CD8-positive, alpha-beta memory T cell (primary cell): Measurements from ENCODE around the gene SEMA3B. TPM values are rescaled to one million over a fixed set of nuclear protein-coding genes. Genes with fewer than 3 reads are reported as not detected.

Source experiments
- CTCF ChIA-PET: fragments of 350-600 bp; sonication (Branson Sonifier 250); formaldehyde crosslinking; loops from one replicate; lab custom pipeline; 2021; ENCODE audit warnings: antibody characterized with exemption; lab: Charles Lee
- POLR2A ChIA-PET: fragments of 350-600 bp; sonication (Branson Sonifier 250); formaldehyde crosslinking; loops from one replicate; lab custom pipeline; 2021; ENCODE audit warnings: antibody characterized with exemption; lab: Charles Lee
- DNase-seq, 5 donors: peaks; one replicate each; pipeline versions ENCODE4 v3.0.0 to v3.0.0-alpha.2; 2020 to 2022; ENCODE audit warnings: mixed read lengths in 1 of 5
- H3K27ac ChIP-seq: one replicate; pipeline ENCODE4 v1.7.0; 2013; ENCODE audit warnings: low read depth, mild to moderate bottlenecking, low read length, moderate library complexity
- H3K27me3 ChIP-seq: 2 replicates; pipeline ENCODE4 v1.7.0; 2013; ENCODE audit warnings: low read length, mild to moderate bottlenecking; ENCODE audit not compliant: insufficient read depth, poor library complexity, severe bottlenecking
- H3K36me3 ChIP-seq: 2 replicates; pipeline ENCODE4 v1.7.0; 2013; ENCODE audit warnings: mild to moderate bottlenecking, low read length, moderate library complexity; ENCODE audit not compliant: insufficient read depth
- H3K4me1 ChIP-seq: 2 replicates; pipeline ENCODE4 v1.7.0; 2013; ENCODE audit warnings: mild to moderate bottlenecking, low read length, moderate library complexity; ENCODE audit not compliant: insufficient read depth
- H3K4me3 ChIP-seq: 2 replicates; pipeline ENCODE4 v1.7.0; 2013; ENCODE audit warnings: mild to moderate bottlenecking, low read length
- H3K9me3 ChIP-seq: 2 replicates; pipeline ENCODE4 v1.7.0; 2013; ENCODE audit warnings: mild to moderate bottlenecking, low read length
- H3K27ac Mint-ChIP-seq, 8 donors: one replicate each; pipeline ENCODE4 v1.8.0; 2020 to 2021; ENCODE audit warnings: mixed read lengths in 8 of 8, mild to moderate bottlenecking in 6 of 8, inconsistent platforms in 3 of 8, moderate library complexity in 3 of 8
- H3K27me3 Mint-ChIP-seq, 2 donors: one replicate each; pipeline ENCODE4 v1.8.0; 2020 to 2021; ENCODE audit warnings: mixed read lengths in 2 of 2, mild to moderate bottlenecking in 1 of 2, moderate library complexity in 1 of 2
- H3K36me3 Mint-ChIP-seq, 3 donors: one replicate each; pipeline ENCODE4 v1.8.0; 2020 to 2021; ENCODE audit warnings: mixed read lengths in 3 of 3, inconsistent platforms in 1 of 3, mild to moderate bottlenecking in 1 of 3
- H3K4me1 Mint-ChIP-seq, 3 donors: one replicate each; pipeline ENCODE4 v1.8.0; 2020 to 2021; ENCODE audit warnings: mixed read lengths in 3 of 3, inconsistent platforms in 1 of 3, mild to moderate bottlenecking in 1 of 3
- H3K4me3 Mint-ChIP-seq, 7 donors: one replicate each; pipeline ENCODE4 v1.8.0; 2020 to 2021; ENCODE audit warnings: mixed read lengths in 7 of 7, mild to moderate bottlenecking in 6 of 7, moderate library complexity in 4 of 7, inconsistent platforms in 2 of 7
- H3K9me3 Mint-ChIP-seq, 5 donors: one replicate each; pipeline ENCODE4 v1.8.0; 2020 to 2022; ENCODE audit warnings: mixed read lengths in 5 of 5, mild to moderate bottlenecking in 3 of 5, moderate library complexity in 2 of 5, inconsistent platforms in 1 of 5
- polyA plus RNA-seq: library from polyadenylated mRNA; unstranded; fragments of 300-500 nt; fragmentation: Illumina TruSeq; gene quantifications from one replicate; pipeline ENCODE4 v1.2.3, GENCODE V29; 2021
- total RNA-seq, 2 experiments: library from RNA; stranded (reverse); gene quantifications; one replicate each; pipeline ENCODE4 v1.2.3, GENCODE V29; 2021

The SEMA3B gene
- total and polyA plus RNA-seq, 3 experiments from 2014 or later, result 0.22 TPM; not detected in 2

DNA sequence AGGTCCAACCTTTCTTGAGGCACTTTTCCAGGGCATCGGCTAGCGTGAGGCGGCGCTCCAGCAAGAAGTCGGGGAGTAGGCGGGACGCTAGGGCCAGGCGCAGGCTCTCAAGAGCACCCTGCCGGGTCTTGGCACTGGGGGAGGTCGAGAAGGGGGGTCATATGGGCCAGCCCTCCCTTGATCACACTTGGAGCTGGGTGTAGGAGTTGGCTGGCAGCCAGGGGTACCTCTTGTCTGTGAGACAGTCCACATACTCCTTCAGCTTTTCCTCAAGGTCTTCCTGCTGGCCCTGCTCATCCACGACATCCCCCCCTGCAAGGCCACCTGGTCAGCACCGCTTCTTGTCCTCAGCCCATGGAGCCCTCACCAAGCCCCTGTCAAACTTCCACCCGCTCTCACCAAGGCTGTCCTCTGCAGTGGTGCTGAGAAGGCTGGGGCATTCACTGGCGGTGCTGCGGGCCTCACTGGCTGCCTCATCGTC is 21.3 kb downstream of the SEMA3B start:
- Mint-ChIP-seq H3K27me3 (no peaks in the 10 kb centered on the region), H3K27ac (peak overlapping the region in 1 of 8 donors; percentile 82), H3K4me3 (peak overlapping the region in 5 of 7 donors; percentile 20 to 93 (median 55)), H3K36me3 (peaks cover 0 to 46% (median 7%) of the 10 kb centered on the region in 3 donors), H3K9me3 (no peaks in the 10 kb centered on the region), H3K4me1 (peaks cover 13 to 17% (median 16%) of the 10 kb centered on the region in 3 donors)
- ChIA-PET CTCF (interaction anchor here (0.7 kb wide), 1 partner anchor 13 kb away, joined by 3 read pairs; no protein-coding TSS in a partner anchor), POLR2A (no interaction called here)
- H3K4me3 ChIP-seq, result no peak overlapping the region
- DNase-seq, result no peak
- no peak overlapping the region for H3K27ac ChIP-seq
- peaks cover 21% of the 10 kb centered on the region for H3K4me1 ChIP-seq
- no peaks in the 10 kb centered on the region for H3K9me3 ChIP-seq
- no peaks in the 10 kb centered on the region for H3K27me3 ChIP-seq
- peaks cover 6% of the 10 kb centered on the region for H3K36me3 ChIP-seq

DNA sequence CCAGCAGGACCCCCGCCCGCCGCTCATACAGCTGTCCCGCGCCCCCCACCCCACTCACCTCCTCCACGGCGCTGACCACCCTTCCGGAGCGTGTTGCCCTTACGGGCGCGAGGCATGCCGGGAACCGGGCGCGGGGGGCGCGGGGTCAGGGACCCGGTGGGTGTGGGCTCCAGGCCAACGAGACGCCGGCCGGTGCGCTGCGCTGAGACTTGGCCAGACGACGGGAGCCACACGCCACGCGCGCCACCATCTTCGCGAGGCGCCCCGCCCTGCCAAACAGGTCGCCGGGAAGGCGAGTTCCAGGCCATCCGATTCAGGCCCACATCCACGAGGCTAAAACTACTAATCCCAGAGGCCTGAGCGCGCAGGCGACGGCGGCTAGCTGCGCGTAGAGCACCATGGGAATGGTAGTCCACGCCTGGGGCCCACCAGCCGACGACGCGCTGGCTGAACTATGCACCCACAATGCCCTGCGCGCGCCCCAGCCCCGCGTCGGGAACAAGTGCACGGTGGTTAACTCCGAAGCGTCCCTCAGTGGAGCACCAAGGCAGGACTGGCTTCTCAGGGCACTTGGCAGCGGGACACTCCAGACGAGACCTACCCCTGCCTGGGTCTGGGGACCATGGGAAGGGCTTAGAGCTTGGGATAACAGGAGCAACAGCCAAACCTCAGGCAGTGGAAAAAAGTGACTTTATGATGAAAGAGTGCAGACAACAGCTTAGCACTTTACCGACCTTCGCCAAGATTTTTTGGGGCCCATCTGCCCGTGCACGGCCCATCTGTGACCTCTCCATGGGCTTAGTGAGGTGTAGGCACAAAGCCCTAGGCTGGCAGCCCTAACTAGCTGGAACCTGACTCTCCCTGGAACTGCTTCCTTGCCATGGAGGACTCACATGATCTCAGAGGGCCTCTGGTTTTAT is 23.5 kb downstream of the SEMA3B start, which contains the start of gene IFRD2:
Gene IFRD2 (minus strand): TSS at position 271 of the 920 bp plus-strand sequence. CDS start 155 bp downstream, at position 116.
- peaks cover 21% of the 10 kb centered on the region for H3K4me1 ChIP-seq
- H3K4me1 Mint-ChIP-seq, result peaks cover 14 to 26% (median 16%) of the 10 kb centered on the region in 3 donors
- peak; percentile 93 to 96 (median 93) for DNase-seq
- H3K36me3 Mint-ChIP-seq, result peaks cover 0 to 41% (median 7%) of the 10 kb centered on the region in 3 donors
- no peaks in the 10 kb centered on the region for H3K9me3 ChIP-seq
- peaks cover 6% of the 10 kb centered on the region for H3K36me3 ChIP-seq
- H3K27ac Mint-ChIP-seq, result peak within 1 kb of the TSS; percentile 85 to 98 (median 96)
- H3K4me3 ChIP-seq, result peak within 1 kb of the TSS; percentile 88
- no peaks in the 10 kb centered on the region for H3K27me3 ChIP-seq
- POLR2A ChIA-PET, result interaction anchor here (0.6 to 2.8 kb wide), 13 partner anchors 8 to 490 kb away, joined by 3 to 11 read pairs (median 4); partner anchors contain the start of genes C3orf18, CYB561D2, GNAI2 and NPRL2
- CTCF ChIA-PET, result interaction anchor here (0.9 to 1.6 kb wide), 11 partner anchors 9 to 98 kb away, joined by 3 to 8 read pairs (median 3); partner anchors contain the start of gene TUSC2
- H3K27me3 Mint-ChIP-seq, result no peaks in the 10 kb centered on the region
- peak within 1 kb of the TSS; percentile 62 for H3K27ac ChIP-seq
- H3K4me3 Mint-ChIP-seq, result peak within 1 kb of the TSS; percentile 86 to 93 (median 88)
- H3K9me3 Mint-ChIP-seq, result no peaks in the 10 kb centered on the region

DNA sequence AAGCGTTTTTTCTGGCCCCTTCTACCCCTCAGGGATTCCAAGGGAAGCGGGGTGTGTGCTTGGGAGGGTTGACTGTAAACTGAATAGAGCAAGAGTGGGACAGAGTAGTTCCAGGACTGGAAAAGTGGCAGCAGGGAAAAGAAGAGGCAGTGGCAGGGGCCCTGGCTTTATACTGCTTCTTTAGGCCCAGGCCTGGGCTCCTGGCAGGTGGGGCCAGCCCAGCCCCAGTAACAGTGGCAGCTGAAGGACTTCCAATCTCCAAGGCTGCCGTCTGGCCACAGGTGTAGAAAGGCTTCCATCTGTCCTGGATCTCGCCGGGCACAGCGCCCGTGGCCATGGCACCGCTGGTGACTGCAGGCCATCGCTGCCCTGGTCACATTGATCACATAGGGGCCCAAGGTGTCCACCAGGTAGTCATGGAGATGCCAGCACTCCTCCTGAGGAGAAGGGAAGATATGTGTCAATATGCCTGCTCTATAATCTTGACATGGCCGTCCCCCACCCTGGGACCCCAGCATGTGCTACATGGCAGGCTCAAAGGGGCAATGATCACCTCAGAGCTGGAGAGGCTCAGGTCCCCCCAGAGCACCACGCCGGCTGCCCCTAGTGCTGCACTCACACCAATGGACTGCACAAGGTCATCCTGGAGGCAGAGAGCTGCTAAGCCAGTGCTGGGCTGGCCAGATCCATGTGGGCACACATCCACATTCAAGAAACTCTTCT is 24.3 kb downstream of the SEMA3B start:
- peak overlapping the region; percentile 62 for H3K27ac ChIP-seq
- H3K4me1 Mint-ChIP-seq, result peaks cover 18 to 35% (median 21%) of the 10 kb centered on the region in 3 donors
- peak overlapping the region; percentile 85 to 98 (median 96) for H3K27ac Mint-ChIP-seq

DNA sequence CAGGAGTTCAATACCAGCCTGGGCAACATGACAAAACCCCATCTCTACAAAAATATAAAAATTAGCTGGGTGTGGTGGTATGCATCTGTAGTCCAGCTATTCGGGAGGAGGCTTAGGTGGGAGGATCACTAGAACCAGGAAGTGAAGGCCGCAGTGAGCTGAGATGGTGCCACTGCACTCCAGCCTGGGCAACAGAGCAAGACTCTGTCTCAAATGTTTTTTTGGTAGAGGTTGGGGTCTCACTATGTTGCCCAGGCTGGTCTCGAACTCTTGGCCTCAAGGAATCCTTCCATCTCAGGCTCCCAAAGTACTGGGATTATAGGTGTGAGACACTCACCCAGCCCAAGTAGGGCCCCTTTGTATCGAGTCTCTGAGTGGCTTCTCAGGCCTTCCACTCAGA is 25.1 kb downstream of the SEMA3B start:
- H3K27ac ChIP-seq, result no peak overlapping the region
- Mint-ChIP-seq H3K9me3 (no peaks in the 10 kb centered on the region), H3K4me3 (peak overlapping the region in 1 of 7 donors; percentile 66), H3K4me1 (peaks cover 21 to 43% (median 25%) of the 10 kb centered on the region in 3 donors), H3K27me3 (no peaks in the 10 kb centered on the region), H3K36me3 (peaks cover 0 to 29% (median 0%) of the 10 kb centered on the region in 3 donors), H3K27ac (peak overlapping the region in 3 of 8 donors; percentile 57 to 85 (median 70))
- no peaks in the 10 kb centered on the region for H3K9me3 ChIP-seq
- H3K4me3 ChIP-seq, result no peak overlapping the region
- DNase-seq, result no peak
- ChIA-PET CTCF (interaction anchor here (0.6 kb wide), 1 partner anchor 31 kb away, joined by 4 read pairs; no protein-coding TSS in a partner anchor), POLR2A (interaction anchor here (0.6 to 0.7 kb wide), 3 partner anchors 23 to 354 kb away, joined by 3 to 11 read pairs (median 3); no protein-coding TSS in a partner anchor)
- no peaks in the 10 kb centered on the region for H3K27me3 ChIP-seq
- H3K36me3 ChIP-seq, result peaks cover 6% of the 10 kb centered on the region
- H3K4me1 ChIP-seq, result peaks cover 34% of the 10 kb centered on the region

More for the DNA sequence above, 24.3 kb downstream of the SEMA3B start:
- ChIA-PET POLR2A (interaction anchor here (0.6 to 2.8 kb wide), 6 partner anchors 24 to 274 kb away, joined by 3 to 11 read pairs (median 4); partner anchors contain the start of genes C3orf18 and TUSC2), CTCF (interaction anchor here (1.3 to 1.5 kb wide), 4 partner anchors 35 to 65 kb away, joined by 3 to 8 read pairs (median 6); partner anchors contain the start of gene TUSC2)
- Histone ChIP-seq H3K36me3 (peaks cover 6% of the 10 kb centered on the region), H3K9me3 (no peaks in the 10 kb centered on the region), H3K4me1 (peaks cover 27% of the 10 kb centered on the region), H3K27me3 (no peaks in the 10 kb centered on the region), H3K4me3 (peak overlapping the region; percentile 80)
- Mint-ChIP-seq H3K4me3 (peak overlapping the region in 6 of 7 donors; percentile 9 to 92 (median 87)), H3K36me3 (peaks cover 0 to 34% (median 6%) of the 10 kb centered on the region in 3 donors), H3K9me3 (no peaks in the 10 kb centered on the region), H3K27me3 (no peaks in the 10 kb centered on the region)
- no peak for DNase-seq

- Mint-ChIP-seq H3K27ac (peak overlapping the region in 2 of 8 donors; percentile 57 to 85), H3K9me3 (no peaks in the 10 kb centered on the region), H3K36me3 (peaks cover 0 to 25% (median 0%) of the 10 kb centered on the region in 3 donors), H3K27me3 (no peaks in the 10 kb centered on the region), H3K4me1 (peaks cover 26 to 50% (median 29%) of the 10 kb centered on the region in 3 donors), H3K4me3 (peak overlapping the region in 1 of 7 donors; percentile 66)
- H3K4me3 ChIP-seq, result no peak overlapping the region
- no peak for DNase-seq
- ChIA-PET CTCF (interaction anchor here (0.9 kb wide), 1 partner anchor 51 kb away, joined by 5 read pairs; no protein-coding TSS in a partner anchor), POLR2A (interaction anchor here (0.6 kb wide), 1 partner anchor 354 kb away, joined by 3 read pairs; no protein-coding TSS in a partner anchor)
- H3K27ac ChIP-seq, result no peak overlapping the region
- H3K4me1 ChIP-seq, result peaks cover 36% of the 10 kb centered on the region
- peaks cover under 1% of the 10 kb centered on the region for H3K36me3 ChIP-seq
- no peaks in the 10 kb centered on the region for H3K27me3 ChIP-seq
- H3K9me3 ChIP-seq, result no peaks in the 10 kb centered on the region
These were observed 25.8 kb downstream of the SEMA3B start for GRCh38 chr3:50294492-50295403.

DNA sequence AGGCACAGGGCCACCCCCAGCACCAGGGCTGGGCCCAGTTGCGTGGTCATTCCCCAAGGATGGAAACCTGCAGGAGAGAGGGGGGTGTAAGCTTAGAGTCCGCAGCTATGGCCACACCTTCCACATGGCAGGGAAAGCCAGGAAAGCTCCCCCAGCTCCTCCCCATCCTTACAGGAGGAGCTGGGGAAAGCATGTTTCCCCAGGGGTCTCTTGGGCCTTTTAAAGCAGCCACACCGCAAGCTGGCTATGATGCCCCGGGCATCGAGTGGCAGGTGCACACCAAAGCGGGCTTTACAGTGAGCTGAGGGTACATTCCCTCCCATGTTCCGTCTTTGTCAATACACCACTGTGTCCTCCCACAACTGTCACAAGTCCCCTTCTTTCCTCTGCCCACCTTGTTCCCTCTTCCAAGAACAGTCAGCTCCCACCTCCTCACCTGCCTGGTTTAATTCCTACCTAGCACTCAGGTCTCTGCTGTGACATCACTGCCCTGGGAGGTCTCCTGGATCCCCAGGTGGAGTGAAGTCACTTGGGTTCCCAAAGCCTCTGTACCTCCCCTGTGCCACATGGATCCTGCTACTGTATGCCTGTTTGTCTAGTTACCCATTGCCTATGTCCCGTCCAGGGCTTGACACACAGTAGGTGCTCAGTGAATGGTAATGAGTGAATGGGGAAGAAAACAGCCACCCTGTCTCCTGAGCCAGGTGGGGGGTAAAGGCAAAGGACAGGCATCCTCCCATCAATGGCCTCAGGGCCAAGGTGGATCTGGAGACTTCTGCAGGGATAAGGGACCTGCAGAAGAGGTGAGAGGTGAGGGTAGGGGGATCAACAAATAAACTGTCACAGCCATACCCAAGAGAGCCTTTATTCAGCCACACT is 26.8 kb downstream of the SEMA3B start:
- CTCF ChIA-PET, result interaction anchor here (0.8 to 1.5 kb wide), 3 partner anchors 49 to 55 kb away, joined by 3 to 5 read pairs (median 3); partner anchors contain the start of genes CYB561D2 and NPRL2
- H3K36me3 ChIP-seq, result no peaks in the 10 kb centered on the region
- no peaks in the 10 kb centered on the region for H3K27me3 ChIP-seq
- Mint-ChIP-seq H3K4me3 (peak overlapping the region in 2 of 7 donors; percentile 37 to 93), H3K4me1 (peaks cover 35 to 59% (median 38%) of the 10 kb centered on the region in 3 donors), H3K27me3 (no peaks in the 10 kb centered on the region), H3K27ac (peak overlapping the region in 3 of 8 donors; percentile 20 to 66 (median 32)), H3K9me3 (no peaks in the 10 kb centered on the region), H3K36me3 (peaks cover 0 to 19% (median 0%) of the 10 kb centered on the region in 3 donors)
- H3K27ac ChIP-seq, result no peak overlapping the region
- no peaks in the 10 kb centered on the region for H3K9me3 ChIP-seq
- no peak for DNase-seq
- POLR2A ChIA-PET, result no interaction called here
- peaks cover 42% of the 10 kb centered on the region for H3K4me1 ChIP-seq
- H3K4me3 ChIP-seq, result no peak overlapping the region
